GM12801 (cell line): Measurements from ENCODE around the gene UBB.
A peak's percentile ranks its signal among the peaks of the same experiment; 100 is the strongest.

Experiments used
- CTCF ChIP-seq: IDR thresholded peaks from one replicate; pipeline ENCODE4 v1.5.1; 2011; ENCODE audit warnings: control low read depth; ENCODE audit not compliant: insufficient read length; ENCODE audit errors: extremely low read depth

UBB gene

GRCh38 chr17:16391451-16391850 lies 10.6 kb downstream of the UBB start:
- no peak for TF ChIP-seq CTCF

GRCh38 chr17:16398270-16399267 lies 17.7 kb downstream of the UBB start:
- TF ChIP-seq CTCF, result no peak

- TF ChIP-seq CTCF, result no peak
Measured at GRCh38 chr17:16406742-16407674, 26.1 kb downstream of the UBB start.

- TF ChIP-seq CTCF, result no peak
Measured at GRCh38 chr17:16407911-16408588, 27.2 kb downstream of the UBB start.

- peak; percentile 65 for TF ChIP-seq CTCF
Measured at GRCh38 chr17:16415031-16415924, 34.4 kb downstream of the UBB start, which contains the start of gene TRPV2. TRPV2 (plus strand) TSS chr17:16415571; CDS start chr17:16417669, 2,098 bp downstream.

- TF ChIP-seq CTCF, result no peak
Measured at GRCh38 chr17:16417399-16417798, 36.5 kb downstream of the UBB start.
